CD4-positive, alpha-beta T cell treated with Interleukin-2 at 100 ng/mL for 4 hours (primary cell): ENCODE results near the gene USP21.

ENCODE experiments used
- DNase-seq: peaks from one replicate; pipeline ENCODE4 v3.0.0-alpha.2; 2020; ENCODE audit warnings: low spot score

Gene USP21

GRCh38 chr1:161133220-161133740 is 26.0 kb upstream of the USP21 start:
- DNase-seq = no peak

- DNase-seq = no peak
Measured at GRCh38 chr1:161137881-161138280, 21.4 kb upstream of the USP21 start.

DNA sequence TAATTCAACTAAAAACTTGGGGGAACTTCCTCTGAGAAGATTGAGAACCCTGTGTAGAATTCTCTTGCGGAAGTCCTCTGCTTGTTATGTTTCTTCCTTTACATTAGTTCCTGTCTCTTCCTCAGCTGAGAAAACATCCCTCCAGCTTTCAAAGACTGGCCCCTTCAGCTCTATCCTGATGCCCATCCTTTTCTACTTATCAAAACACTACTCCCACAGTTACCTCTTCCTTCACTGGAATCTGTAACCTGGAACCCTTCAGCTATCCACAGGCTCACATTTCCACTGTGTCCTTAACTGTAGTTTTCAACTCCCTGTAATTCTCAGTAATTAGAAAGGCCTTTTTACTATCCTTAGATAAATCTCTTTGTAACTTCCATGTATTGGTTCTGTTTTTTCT is 20.9 kb upstream of the USP21 start:
- DNase-seq = no peak

- DNase-seq = peak; percentile 71
Measured at GRCh38 chr1:161139766-161140165, 19.5 kb upstream of the USP21 start.

GRCh38 chr1:161140755-161141400 is 18.4 kb upstream of the USP21 start:
- no peak for DNase-seq

GRCh38 chr1:161145832-161146231 is 13.5 kb upstream of the USP21 start:
- DNase-seq = no peak

GRCh38 chr1:161153176-161153575 is 6.1 kb upstream of the USP21 start:
- DNase-seq = no peak

DNA sequence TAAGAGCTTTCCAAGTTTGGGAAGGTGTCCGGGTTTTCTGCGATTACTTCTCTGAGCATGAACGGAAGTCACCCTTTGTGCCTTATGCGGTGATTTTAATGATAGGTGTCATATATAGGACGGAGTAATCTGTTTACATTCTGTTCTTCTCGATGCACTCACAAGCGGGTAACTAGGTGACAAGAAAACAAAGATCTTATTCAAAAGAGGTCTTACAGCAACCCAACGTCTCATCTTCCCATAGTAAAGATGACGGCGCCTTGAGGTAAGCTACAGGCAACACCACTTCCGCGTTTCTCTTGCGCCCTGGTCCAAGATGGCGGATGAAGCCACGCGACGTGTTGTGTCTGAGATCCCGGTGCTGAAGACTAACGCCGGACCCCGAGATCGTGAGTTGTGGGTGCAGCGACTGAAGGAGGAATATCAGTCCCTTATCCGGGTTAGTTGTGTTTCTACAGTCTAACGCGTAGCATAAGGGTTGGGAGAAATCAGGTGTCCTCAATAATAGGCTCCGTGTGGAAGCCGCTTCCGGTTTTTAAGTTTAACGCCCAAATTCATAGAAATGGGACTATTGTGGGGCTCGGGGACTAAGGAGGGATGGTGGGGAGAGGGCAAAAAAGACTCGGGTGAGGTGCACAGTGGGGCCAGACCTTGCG is 5.5 kb upstream of the USP21 start, which contains the start of gene UFC1:
TSS of gene UFC1 (plus strand) at position 297 of the 656 bp plus-strand sequence. CDS start at position 317, 20 bp downstream.
- DNase-seq = peak; percentile 93

GRCh38 chr1:161157867-161158266 is 1.4 kb upstream of the USP21 start:
- DNase-seq = no peak

DNA sequence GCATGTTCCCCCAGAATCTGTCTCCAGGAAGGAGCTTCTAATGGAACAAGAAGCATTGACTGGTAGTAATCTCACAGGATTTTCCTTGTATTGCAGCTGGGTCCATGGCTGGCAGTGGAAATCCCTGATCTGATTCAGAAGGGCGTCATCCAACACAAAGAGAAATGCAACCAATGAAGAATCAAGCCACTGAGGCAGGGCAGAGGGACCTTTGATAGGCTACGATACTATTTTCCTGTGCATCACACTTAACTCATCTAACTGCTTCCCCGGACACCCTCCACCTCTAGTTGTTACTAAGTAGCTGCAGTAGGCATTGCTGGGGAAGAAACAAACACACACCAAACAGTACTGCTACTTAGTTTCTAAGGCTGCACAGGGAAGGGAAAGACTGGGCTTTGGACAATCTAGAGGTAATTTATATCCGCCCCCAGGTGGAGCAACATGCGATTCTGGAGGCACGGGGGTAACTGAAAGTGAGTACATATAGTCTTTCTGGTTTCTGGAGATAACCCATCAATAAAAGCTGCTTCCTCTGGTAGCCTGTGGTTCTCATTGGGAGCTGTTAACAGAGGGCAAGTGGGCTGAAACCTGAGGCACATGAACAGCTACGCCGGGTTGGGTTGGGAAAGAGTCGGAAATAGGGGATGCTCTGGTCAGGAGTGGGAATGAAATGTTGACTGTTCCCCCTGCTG is 837 bp upstream of the USP21 start:
- no peak for DNase-seq

DNA sequence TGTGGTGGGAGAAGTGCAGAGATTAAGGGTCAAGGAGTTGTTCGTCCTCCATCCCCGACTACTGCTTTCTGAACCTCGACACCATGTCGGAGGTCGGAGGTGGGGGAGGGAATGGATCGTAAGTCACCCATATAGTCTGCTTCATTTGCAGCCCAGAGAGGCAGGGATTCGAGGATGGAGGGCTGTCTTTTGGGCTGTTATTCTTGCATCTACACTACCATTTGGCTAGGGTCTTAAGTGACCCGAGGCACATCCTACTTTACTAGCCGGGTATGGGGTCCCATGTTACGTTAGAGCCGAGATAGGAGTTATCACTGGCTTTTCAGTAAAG is 578 bp downstream of the USP21 start:
- DNase-seq = no peak

GRCh38 chr1:161160671-161161145 is 1.4 kb downstream of the USP21 start:
- DNase-seq = no peak

DNA sequence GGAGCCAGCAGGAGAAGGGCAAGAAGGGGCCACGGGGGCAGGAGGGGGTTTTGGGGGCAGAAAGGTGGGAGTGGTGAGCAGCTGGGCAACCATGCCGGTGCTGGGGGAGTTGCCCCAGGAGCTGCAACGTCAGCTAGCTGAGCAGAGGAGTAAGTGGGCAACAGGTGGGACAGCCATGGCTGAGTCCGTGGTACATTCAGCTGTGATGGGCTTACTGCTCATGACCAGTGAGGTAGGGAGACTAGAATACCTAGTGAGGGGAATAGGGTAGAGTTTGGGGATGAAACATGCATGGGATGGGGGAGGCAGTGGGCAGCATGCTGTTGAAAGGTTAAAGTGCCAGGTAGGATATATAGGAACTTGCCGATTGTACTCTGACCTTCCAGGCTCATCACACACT is 2.4 kb downstream of the USP21 start:
- DNase-seq = no peak

DNA sequence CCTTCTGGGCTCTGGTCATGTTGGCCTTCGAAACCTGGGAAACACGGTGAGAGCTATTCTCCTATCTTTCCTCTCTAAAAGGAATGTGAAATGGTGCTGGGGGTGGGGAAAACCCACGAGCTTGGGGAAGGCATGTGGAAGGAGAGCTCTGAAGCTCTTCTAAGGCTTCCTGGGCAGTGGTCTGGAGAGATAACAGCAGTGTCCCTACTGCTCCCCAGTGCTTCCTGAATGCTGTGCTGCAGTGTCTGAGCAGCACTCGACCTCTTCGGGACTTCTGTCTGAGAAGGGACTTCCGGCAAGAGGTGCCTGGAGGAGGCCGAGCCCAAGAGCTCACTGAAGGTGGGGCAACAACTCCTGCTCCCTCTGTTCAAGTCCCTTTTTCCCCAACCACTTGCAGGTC is 2.8 kb downstream of the USP21 start:
- DNase-seq = no peak

DNA sequence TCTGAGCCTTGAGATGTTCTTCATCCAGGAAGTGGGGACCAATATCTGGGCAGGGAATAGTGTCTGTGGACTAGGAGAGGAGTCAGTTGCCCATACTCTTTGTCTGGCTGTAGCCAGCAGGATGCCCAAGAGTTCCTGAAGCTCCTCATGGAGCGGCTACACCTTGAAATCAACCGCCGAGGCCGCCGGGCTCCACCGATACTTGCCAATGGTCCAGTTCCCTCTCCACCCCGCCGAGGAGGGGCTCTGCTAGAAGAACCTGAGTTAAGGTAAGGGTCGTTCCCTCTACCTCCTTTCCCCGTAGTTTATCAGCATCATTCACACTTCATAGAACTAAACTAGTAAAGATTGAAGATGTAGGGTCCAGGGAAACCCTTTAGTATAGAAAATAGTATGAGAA is 3.5 kb downstream of the USP21 start:
- no peak for DNase-seq

- DNase-seq = no peak
Measured at GRCh38 chr1:161163793-161164192, 4.5 kb downstream of the USP21 start.

- no peak for DNase-seq
Measured at GRCh38 chr1:161164901-161165610, 5.8 kb downstream of the USP21 start.

- peak; percentile 97 for DNase-seq
Measured at GRCh38 chr1:161165742-161166668, 6.7 kb downstream of the USP21 start, which contains the start of gene PPOX. TSS of gene PPOX (plus strand) at chr1:161166426. CDS start at chr1:161166848, 422 bp downstream.

- no peak for DNase-seq
Measured at GRCh38 chr1:161166669-161167548, 7.6 kb downstream of the USP21 start.

DNA sequence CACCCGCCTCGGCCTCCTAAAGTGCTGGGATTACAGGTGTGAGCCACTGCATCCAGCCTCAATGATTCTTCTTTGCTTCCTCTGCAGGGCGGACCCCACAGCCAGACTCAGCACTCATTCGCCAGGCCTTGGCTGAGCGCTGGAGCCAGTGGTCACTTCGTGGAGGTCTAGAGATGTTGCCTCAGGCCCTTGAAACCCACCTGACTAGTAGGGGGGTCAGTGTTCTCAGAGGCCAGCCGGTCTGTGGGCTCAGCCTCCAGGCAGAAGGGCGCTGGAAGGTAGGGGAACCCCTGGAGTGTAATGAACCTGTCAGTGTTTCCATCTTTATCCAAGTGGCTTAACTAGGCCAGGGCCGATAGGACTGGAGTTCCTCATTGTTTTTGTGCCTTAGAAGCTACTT is 9.6 kb downstream of the USP21 start:
- no peak for DNase-seq
